IMR-90 (cell line): ENCODE data around the gene CAVIN2. TPM values are rescaled to one million over a fixed set of nuclear protein-coding genes. Genes with fewer than 3 reads are reported as not detected.

ENCODE experiments used
- ATAC-seq: fragments of 200-7000 bp; cut with Tn5 transposase; 2 replicates; pipeline ENCODE4 v1.9.1; 2020; ENCODE audit warnings: low read depth, mild to moderate bottlenecking, moderate library complexity
- BruUV-seq: library from RNA; stranded (reverse); fragments of 400-500 nt; replicated peaks from 2 replicates; lab custom pipeline; 2021; lab: Mats Ljungman, UMichigan
- CTCF ChIA-PET: fragments of 300-600 bp; formaldehyde crosslinking; extraction: SDS; loops from one replicate; lab custom pipeline; 2021; ENCODE audit warnings: antibody characterized with exemption; lab: Yijun Ruan, JAX
- POLR2A ChIA-PET: fragments of 300-600 bp; sonication (Branson Sonifier 250); formaldehyde crosslinking; loops from one replicate; lab custom pipeline; 2022; ENCODE audit warnings: antibody characterized with exemption; ENCODE audit not compliant: unreplicated experiment; lab: Charles Lee
- DNase-seq: peaks from one replicate; pipeline ENCODE4 v3.0.0; 2013
- H2AFZ ChIP-seq: replicated peaks from 2 replicates; pipeline ENCODE3; 2013; ENCODE audit warnings: low read length, mild to moderate bottlenecking; ENCODE audit not compliant: poor library complexity
- H2AK5ac ChIP-seq: 2 replicates; pipeline ENCODE4 v1.6.1; 2013; ENCODE audit warnings: low read depth, low read length, inconsistent platforms
- H2AK9ac ChIP-seq: replicated peaks from 2 replicates; pipeline ENCODE3; 2013; ENCODE audit warnings: mild to moderate bottlenecking, low read depth, low read length, moderate library complexity; ENCODE audit not compliant: poor library complexity
- H2BK120ac ChIP-seq: 2 replicates; pipeline ENCODE4 v1.6.1; 2013; ENCODE audit warnings: low read depth, low read length, inconsistent platforms
- H2BK15ac ChIP-seq: 3 replicates; pipeline ENCODE4 v1.6.1; 2013; ENCODE audit warnings: low read depth, low read length, inconsistent platforms
- H2BK20ac ChIP-seq: 2 replicates; pipeline ENCODE4 v1.6.1; 2013; ENCODE audit warnings: low read depth, mild to moderate bottlenecking, inconsistent platforms, low read length, moderate library complexity
- H2BK5ac ChIP-seq: 2 replicates; pipeline ENCODE4 v1.6.1; 2013; ENCODE audit warnings: mild to moderate bottlenecking, low read depth, low read length, inconsistent platforms; ENCODE audit not compliant: poor library complexity, severe bottlenecking
- H3K14ac ChIP-seq: replicated peaks from 2 replicates; pipeline ENCODE4 v1.6.1; 2013; ENCODE audit warnings: low read depth, low read length, inconsistent platforms
- H3K18ac ChIP-seq: 2 replicates; pipeline ENCODE4 v1.6.1; 2013; ENCODE audit warnings: low read depth, low read length, control low read depth
- H3K23ac ChIP-seq: 2 replicates; pipeline ENCODE4 v1.6.1; 2013; ENCODE audit warnings: low read depth, low read length, inconsistent platforms
- H3K27ac ChIP-seq: 2 replicates; pipeline ENCODE4 v1.5.1; 2013; ENCODE audit warnings: mild to moderate bottlenecking, control low read depth, low read length; ENCODE audit not compliant: insufficient read depth
- H3K27me3 ChIP-seq: 2 replicates; pipeline ENCODE4 v1.6.1; 2013; ENCODE audit warnings: low read length; ENCODE audit not compliant: control insufficient read depth, insufficient read depth
- H3K36me3 ChIP-seq: 2 replicates; pipeline ENCODE4 v1.6.1; 2013; ENCODE audit warnings: low read length, mixed read lengths; ENCODE audit not compliant: control insufficient read depth, insufficient read depth
- H3K4ac ChIP-seq: 2 replicates; pipeline ENCODE4 v1.6.1; 2013; ENCODE audit warnings: low read depth, low read length, inconsistent platforms
- H3K4me1 ChIP-seq: 2 replicates; pipeline ENCODE4 v1.6.1; 2013; ENCODE audit warnings: low read length, mixed read lengths; ENCODE audit not compliant: control insufficient read depth, insufficient read depth
- H3K4me2 ChIP-seq: 2 replicates; pipeline ENCODE4 v1.6.1; 2013; ENCODE audit warnings: low read depth, mild to moderate bottlenecking, control low read depth, low read length, moderate library complexity
- H3K4me3 ChIP-seq: 2 replicates; pipeline ENCODE4 v1.5.1; 2013; ENCODE audit warnings: low read depth, mild to moderate bottlenecking, control low read depth, low read length, moderate library complexity; ENCODE audit not compliant: insufficient read depth
- H3K56ac ChIP-seq: 2 replicates; pipeline ENCODE4 v1.6.1; 2013; ENCODE audit warnings: low read length, inconsistent platforms; ENCODE audit not compliant: insufficient read depth; ENCODE audit errors: extremely low read depth
- H3K79me1 ChIP-seq, 2 experiments: 2 replicates each; pipeline ENCODE4 v1.6.1; 2013; ENCODE audit warnings: low read length in 2 of 2, inconsistent platforms in 1 of 2, low read depth in 1 of 2
- H3K9ac ChIP-seq: 2 replicates; pipeline ENCODE4 v1.6.1; 2013; ENCODE audit warnings: low read depth, low read length, control low read depth
- H3K9me1 ChIP-seq: 2 replicates; pipeline ENCODE4 v1.6.1; 2013; ENCODE audit warnings: low read length, inconsistent platforms; ENCODE audit not compliant: insufficient read depth
- H3K9me3 ChIP-seq: 2 replicates; pipeline ENCODE4 v1.6.1; 2013; ENCODE audit warnings: low read length; ENCODE audit not compliant: control insufficient read depth, insufficient read depth
- H4K20me1 ChIP-seq: 2 replicates; pipeline ENCODE4 v1.6.1; 2013; ENCODE audit warnings: low read length, inconsistent platforms; ENCODE audit not compliant: insufficient read depth
- H4K5ac ChIP-seq: 2 replicates; pipeline ENCODE4 v1.6.1; 2013; ENCODE audit warnings: mild to moderate bottlenecking, low read depth, low read length, control low read depth
- H4K8ac ChIP-seq, 2 experiments: 2 replicates each; pipeline ENCODE4 v1.6.1; 2013; ENCODE audit warnings: low read depth in 2 of 2, low read length in 2 of 2, control low read depth in 1 of 2, inconsistent platforms in 1 of 2
- H4K91ac ChIP-seq: 2 replicates; pipeline ENCODE4 v1.6.1; 2013; ENCODE audit warnings: low read depth, low read length, inconsistent platforms; ENCODE audit not compliant: insufficient read depth
- CEBPB ChIP-seq: IDR thresholded peaks from 2 replicates; pipeline ENCODE4 v1.6.1; 2012; ENCODE audit warnings: low read depth, low read length, improper control_type of control experiment
- CTCF ChIP-seq: conservative IDR thresholded peaks from 2 replicates; pipeline ENCODE4 v1.5.1; 2012; ENCODE audit warnings: mild to moderate bottlenecking, low read depth, low read length, improper control_type of control experiment
- ELK1 ChIP-seq: fragments of 150-350 bp; IDR thresholded peaks from 2 replicates; pipeline ENCODE4 v1.6.1; 2016; ENCODE audit warnings: low read depth, mild to moderate bottlenecking, low read length, moderate library complexity, borderline replicate concordance
- FOS ChIP-seq: fragments of 150-350 bp; IDR thresholded peaks from 2 replicates; pipeline ENCODE4 v1.6.1; 2016; ENCODE audit warnings: low read depth, low read length
- MAFK ChIP-seq: IDR thresholded peaks from 2 replicates; pipeline ENCODE4 v1.6.1; 2012; ENCODE audit warnings: low read depth, low read length, improper control_type of control experiment
- MXI1 ChIP-seq: IDR thresholded peaks from 2 replicates; pipeline ENCODE4 v1.6.1; 2012; ENCODE audit warnings: low read depth, mild to moderate bottlenecking, low read length, moderate library complexity, borderline replicate concordance
- NFE2L2 ChIP-seq: fragments of 150-350 bp; IDR thresholded peaks from 2 replicates; pipeline ENCODE4 v1.6.1; 2016; ENCODE audit warnings: low read depth, mild to moderate bottlenecking, low read length
- POLR2A ChIP-seq: IDR thresholded peaks from 2 replicates; pipeline ENCODE4 v1.6.1; 2012; ENCODE audit warnings: mild to moderate bottlenecking, low read depth, low read length
- RAD21 ChIP-seq: IDR thresholded peaks from 2 replicates; pipeline ENCODE4 v1.6.1; 2012; ENCODE audit warnings: low read length, improper control_type of control experiment
- RCOR1 ChIP-seq: IDR thresholded peaks from 2 replicates; pipeline ENCODE4 v1.6.1; 2012; ENCODE audit warnings: mild to moderate bottlenecking, low read length, improper control_type of control experiment; ENCODE audit not compliant: insufficient replicate concordance
- RFX5 ChIP-seq: IDR thresholded peaks from 2 replicates; pipeline ENCODE4 v1.8.0; 2012; ENCODE audit warnings: low read depth, mild to moderate bottlenecking, low read length, moderate library complexity
- USF2 ChIP-seq: fragments of 150-350 bp; IDR thresholded peaks from 2 replicates; pipeline ENCODE4 v1.6.1; 2017; ENCODE audit warnings: mild to moderate bottlenecking, antibody characterized with exemption, low read length, low read depth
- WGBS, 2 experiments: methylation state at CpG; one replicate each; pipeline versions ENCODE4 v1.1.5 to v1.1.7; 2013; ENCODE audit warnings: missing lambda C conversion rate in 2 of 2; ENCODE audit not compliant: insufficient read length in 1 of 2; ENCODE audit errors: extremely low coverage in 2 of 2; 5-methylcytosine and 5-hydroxymethylcytosine counted together
- dilution Hi-C: fragments of 300-500 bp; cut with HindIII; formaldehyde crosslinking; loops from one replicate; pipeline ENCODE4 v1.14.3; 2018; ENCODE audit warnings: low sequenced_read_pairs; ENCODE audit not compliant: unreplicated experiment
- in situ Hi-C: fragments of 300-500 bp; cut with MboI; formaldehyde crosslinking; loops from 3 replicates; pipeline ENCODE4 v1.14.3; 2019; ENCODE audit warnings: low sequenced_read_pairs, inconsistent platforms, mixed read lengths
- intact Hi-C: fragments of 100-400 bp; cut with micrococcal nuclease; formaldehyde crosslinking; loops from 2 replicates; pipeline ENCODE4 v1.10.0; 2022
- polyA plus RNA-seq, 3 experiments: library from polyadenylated mRNA; depleted of rRNA; stranded (reverse); fragments of >200 nt; gene quantifications; 2 replicates each; pipeline ENCODE4 v1.2.3, GENCODE V29; 2012; ENCODE audit warnings: low replicate concordance in 1 of 3
- total RNA-seq: library from RNA; depleted of rRNA; stranded (reverse); fragments of >200 nt; gene quantifications from 2 replicates; pipeline ENCODE4 v1.2.3, GENCODE V29; 2012

Gene CAVIN2
- total and polyA plus RNA-seq, 2 of the 4 experiments (the other 2 are of a cell fraction): 7.7 to 11.5 TPM

DNA sequence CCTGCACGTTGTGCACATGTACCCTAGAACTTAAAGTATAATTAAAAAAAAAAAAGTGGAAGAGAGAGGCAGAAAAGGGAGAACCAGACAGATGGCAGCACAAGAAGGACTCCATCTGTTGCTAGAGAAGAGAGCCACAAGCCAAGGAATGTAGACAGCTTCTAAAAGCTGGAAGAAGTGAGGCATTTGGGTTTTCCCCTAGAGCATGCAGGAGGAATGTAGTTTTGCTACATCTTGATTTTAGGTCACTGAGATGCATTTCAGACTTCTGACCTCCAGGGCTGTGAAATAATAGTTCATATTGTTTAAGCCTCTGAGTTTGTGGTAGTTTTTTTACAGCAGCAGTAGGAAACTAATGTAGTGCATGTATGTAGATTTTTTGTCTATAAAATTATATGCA lies 46.0 kb downstream of the CAVIN2 start:
- Histone ChIP-seq H4K8ac (no peak overlapping the region), H4K5ac (no peak overlapping the region), H3K4ac (no peak overlapping the region), H3K4me2 (no peak overlapping the region), H3K4me1 (no peaks in the 10 kb centered on the region), H2BK15ac (no peak overlapping the region), H3K9ac (no peak overlapping the region), H2AK9ac (no peak overlapping the region), H2AFZ (no peak overlapping the region), H3K18ac (no peak overlapping the region), H4K20me1 (no peaks in the 10 kb centered on the region), H3K14ac (no peak overlapping the region), H2BK5ac (no peak overlapping the region), H3K4me3 (no peak overlapping the region), H4K91ac (no peak overlapping the region), H3K56ac (no peak overlapping the region), H2AK5ac (no peak overlapping the region), H3K79me1 (no peaks in the 10 kb centered on the region), H3K9me1 (no peaks in the 10 kb centered on the region), H2BK120ac (no peak overlapping the region), H2BK20ac (no peak overlapping the region), H3K27me3 (peaks cover 2% of the 10 kb centered on the region; the same call in 1 of the 2 replicates), H3K36me3 (no peaks in the 10 kb centered on the region), H3K23ac (no peak overlapping the region), H3K9me3 (no peaks in the 10 kb centered on the region), H3K27ac (no peak overlapping the region)
- TF ChIP-seq POLR2A (no peak), CTCF (no peak), MXI1 (no peak), ELK1 (no peak), CEBPB (no peak), MAFK (no peak), FOS (no peak), RCOR1 (no peak), NFE2L2 (no peak), RAD21 (no peak), RFX5 (no peak), USF2 (no peak)
- dilution Hi-C loops (no loop called here), intact Hi-C loops (no loop called here), in situ Hi-C loops (no loop called here)
- DNase-seq (peak; percentile 20), ATAC-seq (no peak)
- ChIA-PET POLR2A (no interaction called here), CTCF (interaction anchor here (0.6 to 2.6 kb wide), 2 partner anchors 235 to 362 kb away, joined by 3 to 11 read pairs; no protein-coding TSS in a partner anchor)
- BruUV-seq: no TSS peak
- WGBS, 2 experiments: no CpG with 5 or more reads among the region's 1 CpG
